ENCODE measurements around the gene AMDHD1.

AMDHD1 gene

DNA sequence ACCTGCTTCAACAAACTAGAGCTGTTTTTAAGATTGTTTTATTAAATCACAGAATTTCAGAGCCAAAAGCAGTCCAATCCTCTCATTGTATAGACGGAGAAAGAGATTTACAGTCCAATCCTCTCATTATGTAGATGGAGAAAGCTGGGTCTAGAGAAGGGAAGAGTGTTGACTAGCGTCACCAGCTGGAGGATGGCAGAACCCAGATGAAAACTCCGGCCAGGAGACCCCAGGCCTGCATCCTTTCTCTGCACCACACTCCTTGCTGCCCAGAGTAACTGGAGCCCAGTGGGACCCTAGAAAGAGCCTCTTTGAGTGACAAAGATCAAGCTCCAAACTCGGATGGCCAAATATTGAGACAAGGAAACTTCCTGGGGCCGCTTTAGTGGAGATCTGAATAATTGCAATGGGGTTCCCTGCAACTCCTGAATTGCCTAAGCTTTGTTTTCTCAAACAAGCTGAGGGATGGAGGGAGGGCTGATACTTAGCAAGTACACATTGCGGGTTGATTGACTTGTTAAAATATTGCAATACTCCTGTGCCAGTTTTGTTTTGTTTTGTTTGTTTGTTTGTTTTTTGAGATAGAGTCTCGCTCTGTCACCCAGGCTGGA, 12.5 kb downstream of the AMDHD1 start:
- Mint-ChIP-seq H3K4me1 (no peaks in the 10 kb centered on the region), H3K9me3 (peaks cover 7% of the 10 kb centered on the region), H3K27me3 (ENCODE audit: low read depth) (peaks cover 6% of the 10 kb centered on the region), H3K4me3 (no peak overlapping the region), H3K27ac (no peak overlapping the region), H3K36me3 (ENCODE audit: low read depth) (no peaks in the 10 kb centered on the region)
- TF ChIP-seq, protein P1, sequence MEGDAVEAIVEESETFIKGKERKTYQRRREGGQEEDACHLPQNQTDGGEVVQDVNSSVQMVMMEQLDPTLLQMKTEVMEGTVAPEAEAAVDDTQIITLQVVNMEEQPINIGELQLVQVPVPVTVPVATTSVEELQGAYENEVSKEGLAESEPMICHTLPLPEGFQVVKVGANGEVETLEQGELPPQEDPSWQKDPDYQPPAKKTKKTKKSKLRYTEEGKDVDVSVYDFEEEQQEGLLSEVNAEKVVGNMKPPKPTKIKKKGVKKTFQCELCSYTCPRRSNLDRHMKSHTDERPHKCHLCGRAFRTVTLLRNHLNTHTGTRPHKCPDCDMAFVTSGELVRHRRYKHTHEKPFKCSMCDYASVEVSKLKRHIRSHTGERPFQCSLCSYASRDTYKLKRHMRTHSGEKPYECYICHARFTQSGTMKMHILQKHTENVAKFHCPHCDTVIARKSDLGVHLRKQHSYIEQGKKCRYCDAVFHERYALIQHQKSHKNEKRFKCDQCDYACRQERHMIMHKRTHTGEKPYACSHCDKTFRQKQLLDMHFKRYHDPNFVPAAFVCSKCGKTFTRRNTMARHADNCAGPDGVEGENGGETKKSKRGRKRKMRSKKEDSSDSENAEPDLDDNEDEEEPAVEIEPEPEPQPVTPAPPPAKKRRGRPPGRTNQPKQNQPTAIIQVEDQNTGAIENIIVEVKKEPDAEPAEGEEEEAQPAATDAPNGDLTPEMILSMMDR (IDR thresholded peaks at IDR 0.05; ENCODE audit: unreplicated experiment in 3 of 3) = no peak

DNA sequence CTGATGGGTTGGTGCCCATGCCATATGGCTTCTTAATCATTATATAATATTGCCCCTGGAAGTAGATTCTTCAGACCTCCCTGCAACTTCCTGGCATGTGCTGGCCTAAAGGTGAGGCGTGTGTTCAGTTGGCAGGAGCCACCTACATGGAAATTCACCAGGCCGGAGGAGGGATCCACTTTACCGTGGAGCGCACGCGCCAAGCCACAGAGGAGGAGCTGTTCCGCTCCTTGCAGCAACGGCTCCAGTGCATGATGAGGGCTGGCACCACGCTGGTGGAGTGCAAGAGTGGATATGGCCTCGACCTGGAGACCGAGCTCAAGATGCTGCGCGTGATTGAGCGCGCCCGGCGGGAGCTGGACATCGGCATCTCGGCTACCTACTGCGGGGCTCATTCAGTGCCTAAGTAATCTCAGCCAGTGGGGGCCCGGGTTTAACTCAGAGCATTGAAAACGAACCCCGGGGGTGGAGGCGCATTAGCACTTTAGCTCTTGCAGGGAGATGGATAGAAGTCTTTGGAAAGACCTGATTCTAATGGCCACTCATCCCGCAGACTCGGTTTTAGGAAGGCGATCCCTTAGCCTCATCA, 13.5 kb downstream of the AMDHD1 start:
- H3K27ac Mint-ChIP-seq = no peak overlapping the region
- peaks cover 6% of the 10 kb centered on the region for H3K27me3 Mint-ChIP-seq (ENCODE audit: low read depth)
- no peak overlapping the region for H3K4me3 Mint-ChIP-seq
- TF ChIP-seq, protein P1 (IDR thresholded peaks at IDR 0.05; ENCODE audit: unreplicated experiment in 3 of 3) = no peak
- H3K36me3 Mint-ChIP-seq (ENCODE audit: low read depth) = no peaks in the 10 kb centered on the region
- H3K4me1 Mint-ChIP-seq = no peaks in the 10 kb centered on the region
- H3K9me3 Mint-ChIP-seq = peaks cover under 1% of the 10 kb centered on the region

DNA sequence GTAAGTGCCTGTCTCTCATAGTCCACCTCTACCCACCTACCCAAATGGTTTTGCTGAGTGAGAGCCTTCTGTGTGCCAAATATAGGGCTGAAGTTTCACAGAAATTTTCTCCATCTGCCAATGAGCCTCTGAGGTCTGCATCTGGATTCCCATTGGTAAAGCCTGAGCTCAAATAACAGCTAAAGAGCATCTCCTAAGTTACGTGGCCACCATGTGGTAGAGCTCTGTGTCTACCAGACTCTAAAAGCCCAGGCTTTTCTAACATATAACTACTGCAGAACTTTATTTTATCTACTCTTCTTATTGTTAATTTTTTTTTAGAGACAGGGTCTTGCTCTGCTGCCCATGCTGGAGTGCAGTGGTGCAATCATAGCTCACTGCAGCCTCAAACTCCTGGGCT, 16.0 kb downstream of the AMDHD1 start:
- TF ChIP-seq, protein P1 (IDR thresholded peaks at IDR 0.05; ENCODE audit: unreplicated experiment in 3 of 3) = peak in 1 of 3 experiments; percentile 10
- H3K9me3 Mint-ChIP-seq = no peaks in the 10 kb centered on the region
- H3K27me3 Mint-ChIP-seq (ENCODE audit: low read depth) = peaks cover 5% of the 10 kb centered on the region
- no peaks in the 10 kb centered on the region for H3K4me1 Mint-ChIP-seq
- H3K36me3 Mint-ChIP-seq (ENCODE audit: low read depth) = no peaks in the 10 kb centered on the region
- H3K4me3 Mint-ChIP-seq = no peak overlapping the region
- H3K27ac Mint-ChIP-seq = no peak overlapping the region

DNA sequence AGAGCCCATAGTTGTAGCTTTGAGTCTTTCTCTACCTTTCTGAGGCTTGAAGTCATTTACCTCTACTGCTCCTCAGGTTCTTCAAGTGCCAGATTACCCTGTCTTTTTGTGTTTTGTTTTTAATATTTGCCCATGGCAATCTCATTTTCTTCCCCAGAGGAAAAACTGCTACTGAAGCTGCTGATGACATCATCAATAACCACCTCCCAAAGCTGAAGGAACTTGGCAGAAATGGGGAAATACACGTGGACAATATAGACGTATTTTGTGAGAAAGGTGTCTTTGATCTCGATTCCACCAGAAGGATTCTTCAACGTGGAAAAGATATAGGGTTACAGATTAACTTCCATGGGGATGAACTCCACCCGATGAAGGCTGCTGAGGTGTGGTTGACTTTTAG, 17.1 kb downstream of the AMDHD1 start:
- TF ChIP-seq, protein P1 (IDR thresholded peaks at IDR 0.05; ENCODE audit: unreplicated experiment in 3 of 3) = no peak
- Mint-ChIP-seq H3K27me3 (ENCODE audit: low read depth) (peaks cover 3% of the 10 kb centered on the region), H3K4me1 (no peaks in the 10 kb centered on the region), H3K36me3 (ENCODE audit: low read depth) (no peaks in the 10 kb centered on the region), H3K4me3 (no peak overlapping the region), H3K27ac (no peak overlapping the region), H3K9me3 (no peaks in the 10 kb centered on the region)

DNA sequence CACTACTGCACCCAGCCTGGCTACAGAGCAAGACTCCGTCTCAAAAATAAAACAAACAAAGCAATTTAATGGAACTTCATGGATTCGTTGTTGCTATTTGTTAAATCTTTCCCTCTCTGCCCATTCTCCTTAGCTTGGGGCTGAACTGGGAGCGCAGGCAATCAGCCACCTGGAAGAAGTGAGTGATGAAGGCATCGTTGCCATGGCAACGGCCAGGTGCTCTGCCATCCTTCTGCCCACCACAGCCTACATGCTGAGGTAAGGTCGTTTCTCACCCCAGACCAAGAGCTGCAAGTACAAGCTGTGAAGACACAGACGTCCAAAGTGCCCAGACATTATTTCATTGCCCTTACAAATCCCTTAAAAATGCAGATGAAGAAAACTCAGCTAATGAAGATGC, 19.1 kb downstream of the AMDHD1 start:
- TF ChIP-seq, protein P1 (IDR thresholded peaks at IDR 0.05; ENCODE audit: unreplicated experiment in 3 of 3) = no peak
- no peaks in the 10 kb centered on the region for H3K4me1 Mint-ChIP-seq
- no peaks in the 10 kb centered on the region for H3K36me3 Mint-ChIP-seq (ENCODE audit: low read depth)
- no peaks in the 10 kb centered on the region for H3K9me3 Mint-ChIP-seq
- no peak overlapping the region for H3K27ac Mint-ChIP-seq
- no peak overlapping the region for H3K4me3 Mint-ChIP-seq
- H3K27me3 Mint-ChIP-seq (ENCODE audit: low read depth) = peaks cover 3% of the 10 kb centered on the region

DNA sequence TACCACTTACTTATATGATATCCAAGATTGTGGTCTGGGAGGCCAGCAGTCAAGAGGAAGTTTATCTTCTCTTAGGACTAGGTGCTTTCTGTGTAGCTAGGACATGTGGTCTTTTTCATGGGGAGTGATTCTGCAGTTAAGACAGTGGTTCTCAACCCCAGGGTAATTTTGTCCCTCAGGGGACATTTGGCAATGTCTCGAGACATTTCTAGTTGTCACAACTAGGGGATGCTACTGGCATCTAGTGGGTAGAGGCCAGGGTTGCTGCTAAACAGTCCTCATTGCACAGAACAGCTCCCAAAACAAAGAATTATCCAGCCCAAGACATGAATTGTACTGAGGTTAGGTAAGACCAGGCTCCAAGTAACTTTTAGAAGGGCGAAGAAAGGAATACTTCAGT, 20.0 kb downstream of the AMDHD1 start:
- H3K9me3 Mint-ChIP-seq = no peaks in the 10 kb centered on the region
- no peak overlapping the region for H3K4me3 Mint-ChIP-seq
- no peak overlapping the region for H3K27ac Mint-ChIP-seq
- peaks cover 3% of the 10 kb centered on the region for H3K27me3 Mint-ChIP-seq (ENCODE audit: low read depth)
- TF ChIP-seq, protein P1 (IDR thresholded peaks at IDR 0.05; ENCODE audit: unreplicated experiment in 3 of 3) = no peak
- H3K4me1 Mint-ChIP-seq = no peaks in the 10 kb centered on the region
- H3K36me3 Mint-ChIP-seq (ENCODE audit: low read depth) = no peaks in the 10 kb centered on the region

All from nephron (organoid).